Measurements from ENCODE around the gene SLC7A4. TPM values are rescaled to one million over a fixed set of nuclear protein-coding genes. Genes with fewer than 3 reads are reported as not detected.

Gene SLC7A4
- total RNA-seq, 1 experiment from 2014 or later, result not detected

DNA sequence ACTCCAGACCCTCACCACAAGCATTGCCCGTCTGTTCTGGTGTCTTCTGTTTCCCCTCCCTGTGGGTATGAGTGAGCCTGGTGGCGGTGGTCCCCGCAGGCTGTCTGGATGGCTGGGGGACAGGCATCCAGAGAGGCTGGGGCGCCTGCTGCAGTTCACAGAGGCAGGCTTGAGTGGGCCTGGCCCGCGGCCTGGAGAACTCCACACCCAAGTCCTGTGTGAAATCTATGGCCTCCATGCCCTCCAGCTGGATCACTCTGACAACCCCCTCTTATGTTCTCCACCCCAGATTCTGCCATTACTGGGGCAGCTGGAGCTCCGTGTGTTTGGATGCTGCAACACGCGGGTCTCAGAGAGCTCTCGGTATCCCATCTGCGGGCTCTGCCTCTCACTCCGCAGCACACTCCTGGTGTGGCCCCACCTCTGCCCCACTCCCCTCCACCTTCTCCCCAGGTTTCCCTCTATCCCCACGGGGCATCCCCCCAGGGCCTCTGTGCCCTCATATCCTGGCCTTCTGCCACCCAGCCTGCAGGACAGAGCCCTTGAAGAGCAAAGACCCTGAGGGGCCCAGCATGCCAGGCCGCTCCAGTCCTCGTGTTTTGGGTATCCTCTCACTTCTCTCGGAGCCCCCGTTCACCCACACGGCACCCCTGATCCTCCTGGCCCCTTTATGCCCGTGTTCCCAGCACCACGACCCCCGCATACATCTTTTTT lies 44.7 kb upstream of the SLC7A4 start:
- Histone ChIP-seq H3K9me3 (ENCODE audit: control insufficient read depth in 1 of 2, insufficient read depth in 1 of 2, low read depth in 1 of 2, low read length in 2 of 2) (no peaks in the 10 kb centered on the region), H2AFZ (ENCODE audit: low read depth, low read length, poor library complexity, severe bottlenecking) (no peak overlapping the region), H3K27me3 (ENCODE audit: insufficient read depth, low read length) (no peaks in the 10 kb centered on the region), H3K36me3 (ENCODE audit: control insufficient read depth in 1 of 2, insufficient read depth in 2 of 2, low read length in 2 of 2) (no peaks in the 10 kb centered on the region), H3K4me1 (ENCODE audit: control insufficient read depth in 1 of 2, insufficient read depth in 2 of 2, low read length in 2 of 2) (peaks cover 0 to 13% of the 10 kb centered on the region in 2 experiments; a peak in 2 of 4 replicates), H4K20me1 (ENCODE audit: insufficient read depth) (no peaks in the 10 kb centered on the region), H3K4me3 (replicated peaks in 1 of 2; ENCODE audit: low read depth in 1 of 2, low read length in 2 of 2) (no peak overlapping the region), H3K79me2 (ENCODE audit: insufficient read depth, low read length) (no peaks in the 10 kb centered on the region), H3K27ac (ENCODE audit: low read depth, low read length) (no peak overlapping the region), H3K9me2 (ENCODE audit: insufficient read depth) (no peaks in the 10 kb centered on the region), H3K4me2 (ENCODE audit: low read length) (no peak overlapping the region), H3K9ac (ENCODE audit: low read length) (no peak overlapping the region)
- no peak for ATAC-seq
- ChIA-PET CTCF (no interaction called here), RAD21 (ENCODE audit: low non-redundant PET in 1 of 2, low total read pairs in 2 of 2, uncharacterized antibody in 2 of 2, unreplicated experiment in 2 of 2) (no interaction called here), POLR2A (no interaction called here)
- no peak for DNase-seq (ENCODE audit: low read depth, low spot score)
- TF ChIP-seq ELF1 (IDR thresholded peaks at IDR 0.05; ENCODE audit: borderline replicate concordance, low read depth), result no peak
- no peak for TF ChIP-seq EGR1 (IDR thresholded peaks at IDR 0.05; ENCODE audit: low read depth)
- no peak for TF ChIP-seq EZH2 (IDR thresholded peaks at IDR 0.05)
- no peak for TF ChIP-seq SP1 (IDR thresholded peaks at IDR 0.05; ENCODE audit: low read depth)
- TF ChIP-seq POLR2A (IDR thresholded peaks at IDR 0.05; ENCODE audit: borderline replicate concordance, extremely low read depth, insufficient read depth, insufficient read length), result no peak
- no peak for TF ChIP-seq CTCF (IDR thresholded peaks at IDR 0.05 in 2 of 3, conservative IDR thresholded peaks at IDR 0.05 in 1 of 3; ENCODE audit: borderline replicate concordance in 1 of 3, insufficient read depth in 1 of 3, low read depth in 2 of 3, low read length in 2 of 3)
- no peak for TF ChIP-seq POLR2AphosphoS5 (IDR thresholded peaks at IDR 0.05; ENCODE audit: low read depth, low read length)
- BruUV-seq (replicated peaks), result no TSS peak
- intact Hi-C loops (cut with micrococcal nuclease), result no loop called here
